HL-60 (cell line): ENCODE data around the gene AKR1B15.

Experiments
- GABPA ChIP-seq: IDR thresholded peaks from 2 replicates; pipeline ENCODE4 v1.6.1; 2012; ENCODE audit warnings: low read depth
- POLR2AphosphoS5 ChIP-seq: IDR thresholded peaks from 2 replicates; pipeline ENCODE4 v1.6.1; 2012; ENCODE audit warnings: low read depth
- TF ChIP-seq, protein P1 (sequence below): IDR thresholded peaks from one replicate; pipeline ENCODE4 v1.5.1; 2011; ENCODE audit warnings: low read length, control low read depth, inconsistent platforms; ENCODE audit not compliant: insufficient read depth

DNA sequence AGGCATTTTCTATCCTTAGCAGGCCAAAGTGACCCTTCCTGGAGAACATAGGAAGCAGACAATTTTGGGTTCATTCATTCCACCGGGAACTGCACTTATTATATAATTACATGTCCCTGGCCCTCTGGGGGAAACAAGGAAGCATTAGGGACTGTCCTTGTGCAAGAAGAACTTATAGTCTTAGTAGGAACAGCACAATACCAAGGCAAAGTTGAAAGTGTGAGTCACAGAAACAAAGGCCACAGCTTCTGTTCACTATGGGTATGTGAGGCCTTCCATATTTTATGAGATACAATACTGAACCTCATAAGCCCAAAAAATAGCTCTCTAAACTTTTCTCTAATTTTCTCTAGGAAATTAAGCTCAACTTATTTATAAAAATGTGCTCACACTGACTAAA, 39.9 kb upstream of the AKR1B15 start:
- TF ChIP-seq, protein P1, sequence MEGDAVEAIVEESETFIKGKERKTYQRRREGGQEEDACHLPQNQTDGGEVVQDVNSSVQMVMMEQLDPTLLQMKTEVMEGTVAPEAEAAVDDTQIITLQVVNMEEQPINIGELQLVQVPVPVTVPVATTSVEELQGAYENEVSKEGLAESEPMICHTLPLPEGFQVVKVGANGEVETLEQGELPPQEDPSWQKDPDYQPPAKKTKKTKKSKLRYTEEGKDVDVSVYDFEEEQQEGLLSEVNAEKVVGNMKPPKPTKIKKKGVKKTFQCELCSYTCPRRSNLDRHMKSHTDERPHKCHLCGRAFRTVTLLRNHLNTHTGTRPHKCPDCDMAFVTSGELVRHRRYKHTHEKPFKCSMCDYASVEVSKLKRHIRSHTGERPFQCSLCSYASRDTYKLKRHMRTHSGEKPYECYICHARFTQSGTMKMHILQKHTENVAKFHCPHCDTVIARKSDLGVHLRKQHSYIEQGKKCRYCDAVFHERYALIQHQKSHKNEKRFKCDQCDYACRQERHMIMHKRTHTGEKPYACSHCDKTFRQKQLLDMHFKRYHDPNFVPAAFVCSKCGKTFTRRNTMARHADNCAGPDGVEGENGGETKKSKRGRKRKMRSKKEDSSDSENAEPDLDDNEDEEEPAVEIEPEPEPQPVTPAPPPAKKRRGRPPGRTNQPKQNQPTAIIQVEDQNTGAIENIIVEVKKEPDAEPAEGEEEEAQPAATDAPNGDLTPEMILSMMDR: no peak
- TF ChIP-seq POLR2AphosphoS5 (no peak), GABPA (no peak)
